Ovary (tissue), 9 donors: ENCODE results near the gene PRRT2. TPM values are rescaled to one million over a fixed set of nuclear protein-coding genes. Genes with fewer than 3 reads are reported as not detected.
A peak's percentile ranks its signal among the peaks of the same experiment; 100 is the strongest.

Experiments used
- DNase-seq, 5 donors: peaks; one replicate each; pipeline ENCODE4 v3.0.0-alpha.2; 2019 to 2020
- H3K27ac ChIP-seq, 2 donors: fragments of 200-600 bp; one replicate each; pipeline versions ENCODE4 v1.5.1 to v1.8.0; 2019 to 2022
- H3K27me3 ChIP-seq: fragments of 200-600 bp; one replicate; pipeline ENCODE4 v1.8.0; 2022
- H3K36me3 ChIP-seq: fragments of 200-600 bp; sonication (generic); one replicate; pipeline ENCODE4 v1.5.1; 2019
- H3K4me1 ChIP-seq: one replicate; pipeline ENCODE4 v1.8.1; 2013; ENCODE audit warnings: mild to moderate bottlenecking, moderate library complexity; ENCODE audit not compliant: insufficient read depth
- H3K4me3 ChIP-seq: fragments of 200-600 bp; sonication (generic); one replicate; pipeline ENCODE4 v1.5.1; 2017
- H3K9me3 ChIP-seq, 2 donors: fragments of 200-600 bp in 1 of 2; sonication (generic) in 1 of 2; one replicate each; pipeline versions ENCODE4 v1.5.1 to v1.8.1; 2013 to 2019; ENCODE audit warnings: mild to moderate bottlenecking in 1 of 2, moderate library complexity in 1 of 2
- CTCF ChIP-seq, 3 donors: fragments of 450-650 bp in 2 of 3; fragments of 200-600 bp in 1 of 3; IDR thresholded peaks; one replicate each; pipeline versions ENCODE4 v1.5.1 to v1.8.0; 2016 to 2022; ENCODE audit warnings: antibody characterized with exemption in 3 of 3, mild to moderate bottlenecking in 1 of 3
- EP300 ChIP-seq: sonication (generic); formaldehyde crosslinking; IDR thresholded peaks from one replicate; pipeline ENCODE4 v1.6.1; 2017; ENCODE audit warnings: antibody characterized with exemption
- POLR2A ChIP-seq: fragments of 450-650 bp; IDR thresholded peaks from one replicate; pipeline ENCODE4 v1.6.1; 2017; ENCODE audit warnings: antibody characterized with exemption, mild to moderate bottlenecking, moderate library complexity
- WGBS, 3 donors: extraction: QIAGEN DNeasy Blood & Tissue Kit in 1 of 3; methylation state at CpG; one replicate each; pipeline versions ENCODE4 v1.1.5 to v1.1.7; 2013 to 2017; 5-methylcytosine and 5-hydroxymethylcytosine counted together
- intact Hi-C, 4 donors: fragments of 100-400 bp; cut with DNase I; formaldehyde crosslinking; loops; one replicate each; pipeline versions ENCODE4 v1.11.0 to v1.15.1; 2022 to 2023
- polyA plus RNA-seq, 2 donors: library from polyadenylated mRNA; stranded (reverse); fragments of 200-250 nt in 1 of 2; fragments of 350-450 nt in 1 of 2; fragmentation: Illumina TruSeq in 1 of 2; extraction: RNeasy Lipid Tissue Mini Kit (QIAGEN cat#74804) in 1 of 2; gene quantifications; one replicate each; pipeline ENCODE4 v1.2.3, GENCODE V29; 2013 to 2014
- total RNA-seq, 7 donors: library from RNA; depleted of rRNA in 2 of 7; stranded (reverse); fragments of >200 nt in 2 of 7; fragmentation: NEBNext Ultra II Directional in 3 of 7; extraction: Animal tissue kit (Norgen Biotek cat#: 25700) in 3 of 7; gene quantifications; one replicate each; pipeline versions ENCODE4 v1.1.0 to v1.2.4, GENCODE V29; 2016 to 2023
- donor health status: DM: no; HTN: no; CAD: no; lungs with moderate emphysema.
- donor health status: DM: no; HTN: no; CAD: no.
- donor health status: Bipolar disorder and iron deficiency.
- donor health status: DM: yes; HTN: yes; CAD: no.
- donor health status: DM: no; HTN: no; CAD: no.
- donor health status: DM: yes; HTN: yes; CAD: no.

PRRT2 gene
- total and polyA plus RNA-seq, 9 donors = 6.3 to 64.5 (median 33.4) TPM

- WGBS, 3 donors = 94 to 99% (median 98%) methylated on average over 3 of the region's 3 CpGs
- Histone ChIP-seq H3K4me3 (no peak overlapping the region), H3K9me3 (no peaks in the 10 kb centered on the region), H3K36me3 (no peaks in the 10 kb centered on the region), H3K4me1 (peaks cover 11% of the 10 kb centered on the region), H3K27ac (no peak overlapping the region), H3K27me3 (no peaks in the 10 kb centered on the region)
- no peak for DNase-seq
- no peak for TF ChIP-seq EP300
- no peak for TF ChIP-seq POLR2A
- TF ChIP-seq CTCF (IDR thresholded peaks at IDR 0.05) = no peak
- intact Hi-C loops = loop anchor here in 1 of 4 donors (10.0 kb wide), 1 partner anchor 49 kb away; the partner anchor contains the start of gene C16orf54
Measured at GRCh38 chr16:29794231-29794710, 17.7 kb upstream of the PRRT2 start.

- no peak overlapping the region for H3K27ac ChIP-seq
- no peaks in the 10 kb centered on the region for H3K27me3 ChIP-seq
- H3K4me3 ChIP-seq = no peak overlapping the region
- WGBS, 3 donors = 95 to 98% (median 96%) methylated on average over 8 of the region's 8 CpGs
- H3K9me3 ChIP-seq = no peaks in the 10 kb centered on the region
- H3K36me3 ChIP-seq = no peaks in the 10 kb centered on the region
- intact Hi-C loops = loop anchor here in 1 of 4 donors (10.0 kb wide), 1 partner anchor 202 kb away; no protein-coding TSS in a partner anchor
- peak in 1 of 5 donors; percentile 31 for DNase-seq
- TF ChIP-seq EP300 = no peak
- no peak for TF ChIP-seq CTCF (IDR thresholded peaks at IDR 0.05)
- TF ChIP-seq POLR2A = no peak
- peaks cover 2% of the 10 kb centered on the region for H3K4me1 ChIP-seq
Measured at GRCh38 chr16:29802416-29802935, 9.5 kb upstream of the PRRT2 start.

- DNase-seq = peak in 1 of 5 donors; percentile 33
- Histone ChIP-seq H3K36me3 (no peaks in the 10 kb centered on the region), H3K4me1 (peaks cover 6% of the 10 kb centered on the region), H3K9me3 (no peaks in the 10 kb centered on the region), H3K27me3 (no peaks in the 10 kb centered on the region), H3K4me3 (no peak overlapping the region), H3K27ac (peak overlapping the region in 1 of 2 donors; percentile 99)
- TF ChIP-seq POLR2A = no peak
- no peak for TF ChIP-seq EP300
- TF ChIP-seq CTCF (IDR thresholded peaks at IDR 0.05) = no peak
- intact Hi-C loops = loop anchor here in 1 of 4 donors (10.0 kb wide), 1 partner anchor 201 kb away; no protein-coding TSS in a partner anchor
- 59 to 64% (median 61%) methylated on average over 8 of the region's 8 CpGs for WGBS, 3 donors
Measured at GRCh38 chr16:29804020-29804419, 8.0 kb upstream of the PRRT2 start.

- Histone ChIP-seq H3K4me1 (peaks cover 9% of the 10 kb centered on the region), H3K36me3 (no peaks in the 10 kb centered on the region), H3K27ac (peak overlapping the region; percentile 99), H3K27me3 (no peaks in the 10 kb centered on the region), H3K4me3 (peak overlapping the region; percentile 68), H3K9me3 (no peaks in the 10 kb centered on the region)
- intact Hi-C loops = loop anchor here in 2 of 4 donors (5.0 to 10.0 kb wide), 2 partner anchors 200 to 203 kb away; no protein-coding TSS in a partner anchor
- TF ChIP-seq EP300 (no peak), POLR2A (no peak), CTCF (IDR thresholded peaks at IDR 0.05) (no peak)
- 2 to 4% (median 2%) methylated on average over 24 to 26 of the region's 26 CpGs for WGBS, 3 donors
- DNase-seq = peak in 4 of 5 donors; percentile 64 to 66 (median 65)
Measured at GRCh38 chr16:29804455-29805231, 7.3 kb upstream of the PRRT2 start.
